ENCODE measurements around the gene PRKAG3.

PRKAG3 gene

DNA sequence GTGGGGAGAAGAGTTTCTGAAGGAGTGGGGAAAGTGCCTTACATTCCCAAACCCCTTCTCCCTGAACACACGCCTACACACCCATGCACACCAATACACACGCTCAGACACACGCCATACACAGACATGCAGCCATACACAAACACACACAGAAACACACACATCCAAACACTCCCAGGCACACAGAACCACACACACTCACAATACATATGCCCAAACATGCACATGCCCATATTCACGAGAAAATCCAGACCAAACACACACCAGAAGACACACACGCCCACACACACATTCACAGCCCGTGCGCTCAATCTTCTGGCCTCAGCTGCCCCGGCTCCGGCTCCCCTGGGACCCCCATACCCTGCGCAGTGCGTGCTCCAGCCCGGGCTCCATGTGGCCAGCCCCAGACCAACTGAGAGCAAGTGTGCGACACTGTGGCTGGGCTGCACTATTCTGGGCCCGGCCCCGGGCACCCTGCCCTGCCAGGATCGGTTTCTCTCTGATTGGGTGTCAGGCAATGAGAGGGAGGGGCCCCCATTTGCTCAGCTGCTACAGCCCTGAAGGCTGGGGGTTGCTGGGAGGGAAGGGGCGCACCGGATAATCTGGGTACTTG is at the start of gene PRKAG3:
Gene PRKAG3 (minus strand): TSS at position 426 of the 613 bp plus-strand sequence.
- no peak for DNase-seq

DNA sequence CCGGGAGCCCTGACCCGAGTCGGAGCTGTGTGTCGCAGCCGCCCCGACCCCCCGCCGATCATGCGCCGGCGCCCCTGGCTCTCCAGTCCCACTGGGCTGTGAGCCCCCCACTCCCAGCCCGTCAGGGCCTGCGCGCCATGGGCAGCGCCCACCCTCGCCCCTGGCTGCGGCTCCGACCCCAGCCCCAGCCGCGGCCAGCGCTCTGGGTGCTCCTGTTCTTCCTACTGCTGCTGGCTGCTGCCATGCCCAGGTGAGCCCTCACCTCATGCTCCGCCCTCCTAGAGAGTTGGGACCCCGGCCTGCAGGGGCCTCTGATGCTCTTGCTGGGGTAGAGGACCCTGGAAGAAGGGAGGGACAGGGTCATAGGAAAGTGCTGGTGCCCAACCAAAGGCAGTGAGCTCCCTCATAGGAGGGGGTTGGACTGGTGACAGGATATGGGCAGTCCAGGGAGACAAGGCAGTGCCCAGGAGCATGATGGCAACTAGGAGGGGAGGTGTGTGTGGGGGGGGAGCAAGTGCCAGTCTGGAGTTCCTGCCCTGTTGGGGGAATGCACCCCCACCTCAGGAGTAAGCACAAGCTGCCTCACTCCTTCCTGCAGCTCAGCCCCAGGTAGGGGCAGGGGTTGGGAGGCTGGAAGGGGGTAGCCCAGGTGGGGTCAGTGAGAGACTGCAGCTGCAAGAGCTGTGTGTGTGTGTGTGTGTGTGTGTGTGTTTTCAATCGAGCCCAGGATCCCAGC is 49.4 kb upstream of the PRKAG3 start:
- no peak for DNase-seq

DNA sequence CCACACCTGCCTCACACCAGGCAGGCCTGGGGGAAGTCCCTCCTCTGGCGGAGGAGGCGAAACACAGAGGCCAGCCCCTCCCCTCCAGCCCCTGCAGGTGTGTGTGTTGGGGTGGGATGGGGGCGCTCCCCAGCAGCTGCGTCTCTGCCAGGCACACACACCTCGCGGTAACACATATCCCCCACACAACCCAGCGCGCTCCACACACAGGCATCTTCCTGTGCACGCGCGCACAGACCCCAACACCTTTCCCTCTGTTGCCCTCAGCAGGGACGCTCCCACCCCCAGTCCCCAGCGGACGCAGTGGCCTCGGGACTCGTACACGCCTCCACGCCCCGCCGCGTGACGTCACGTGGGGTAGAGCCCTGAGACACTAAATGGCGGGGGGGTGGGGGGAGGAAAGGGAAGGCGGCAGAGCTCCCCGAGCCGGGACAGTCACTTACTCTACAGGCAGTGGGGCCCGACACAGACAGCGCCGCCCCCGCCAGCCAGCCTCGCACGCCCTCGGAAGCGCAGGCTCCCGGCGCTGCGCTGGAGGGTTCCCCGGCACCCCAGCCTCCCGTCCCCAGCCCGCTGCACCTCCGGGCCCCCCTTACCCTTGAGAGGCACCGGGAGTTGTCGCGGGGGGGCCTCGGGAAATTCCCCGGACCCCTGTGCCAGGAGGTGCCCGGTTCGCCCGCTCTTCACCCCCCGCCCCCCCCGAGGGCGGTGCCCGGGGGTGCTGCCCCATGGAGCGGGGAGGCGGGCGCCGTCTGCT is 48.7 kb upstream of the PRKAG3 start, which contains the start of gene WNT10A:
Gene WNT10A (plus strand): TSS at position 751 of the 757 bp plus-strand sequence. CDS start 144 bp downstream, outside the sequence.
- DNase-seq: no peak

DNA sequence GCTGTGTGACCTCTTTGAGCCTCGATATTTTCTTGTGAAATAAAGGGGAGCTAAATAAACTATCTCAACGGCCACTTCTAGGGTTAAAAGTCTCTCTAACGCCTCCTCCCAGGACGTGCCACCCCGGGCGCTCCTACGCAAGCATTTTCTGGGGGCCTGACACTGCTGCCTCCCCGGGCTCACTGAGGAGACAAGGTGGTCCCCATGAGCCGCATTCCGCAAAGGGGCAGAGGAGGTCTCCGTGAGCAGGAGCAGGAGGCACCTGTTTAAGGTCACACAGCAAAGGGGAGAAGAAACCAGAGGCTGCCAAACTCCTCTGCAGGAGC is 48.1 kb upstream of the PRKAG3 start:
- no peak for DNase-seq

- DNase-seq: no peak
Observed at GRCh38 chr2:218878926-218879761, 47.5 kb upstream of the PRKAG3 start.

GRCh38 chr2:218878486-218878885 is 46.9 kb upstream of the PRKAG3 start:
- no peak for DNase-seq

DNA sequence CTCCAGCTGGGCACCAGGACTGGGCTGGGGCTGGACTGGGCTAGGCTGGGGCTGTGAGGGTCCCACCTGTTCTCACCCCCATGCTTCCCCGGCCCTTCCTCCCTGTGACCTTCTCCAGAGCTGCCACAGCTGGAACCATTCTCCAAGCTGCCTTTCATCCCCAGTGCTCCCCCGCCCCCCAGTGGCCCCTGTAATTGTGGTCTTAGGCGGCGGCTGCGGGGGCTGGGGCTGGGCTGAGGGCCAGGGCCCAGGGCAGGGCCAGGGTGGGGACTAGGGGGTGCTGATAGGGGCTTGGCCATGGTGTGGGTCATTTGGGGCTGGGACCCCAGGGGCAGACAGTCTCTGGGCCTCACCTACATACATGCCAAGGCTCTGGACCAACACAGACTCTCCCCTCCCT is 46.3 kb upstream of the PRKAG3 start:
- DNase-seq: no peak

GRCh38 chr2:218877331-218877730 is 45.7 kb upstream of the PRKAG3 start:
- no peak for DNase-seq

- peak; percentile 47 for DNase-seq
Observed at GRCh38 chr2:218876562-218877219, 45.1 kb upstream of the PRKAG3 start.

- DNase-seq: no peak
Observed at GRCh38 chr2:218875692-218876246, 44.2 kb upstream of the PRKAG3 start.

- no peak for DNase-seq
Observed at GRCh38 chr2:218873359-218874194, 42.0 kb upstream of the PRKAG3 start.

DNA sequence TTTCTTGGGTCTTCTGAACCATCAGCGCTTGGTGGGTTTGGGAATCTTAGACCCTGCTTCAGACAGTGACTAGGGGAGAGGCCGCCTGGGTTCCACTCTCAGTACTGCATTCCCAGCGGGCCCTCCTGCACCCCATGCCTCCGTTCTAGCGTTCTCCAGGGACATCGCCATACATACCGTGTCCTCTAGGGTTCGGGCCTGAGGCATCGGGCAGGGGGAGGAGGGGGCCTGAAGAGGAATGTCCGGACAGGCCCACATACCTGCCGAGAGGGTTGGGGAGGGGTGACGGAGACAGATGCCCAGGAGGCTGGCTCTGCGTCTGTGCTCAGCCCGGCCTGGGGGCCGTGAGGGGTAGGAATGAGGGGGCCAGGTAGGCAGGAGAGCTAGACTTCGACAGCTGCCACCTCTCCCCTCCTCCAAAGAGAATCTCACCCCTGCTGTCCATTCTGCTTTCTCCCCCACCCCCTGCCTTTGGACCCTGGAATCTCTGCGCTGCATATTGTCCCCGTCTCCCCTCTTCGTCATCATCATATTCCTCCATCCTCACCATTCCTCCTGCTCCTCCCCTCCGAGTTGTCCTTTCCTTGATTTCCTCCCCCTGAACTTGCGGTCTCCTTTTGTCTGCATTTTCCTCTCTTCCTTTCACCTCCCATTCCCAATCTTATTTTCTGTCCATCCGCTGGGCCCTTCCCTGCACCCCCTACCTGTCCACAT is 41.2 kb upstream of the PRKAG3 start:
- DNase-seq: no peak

DNA sequence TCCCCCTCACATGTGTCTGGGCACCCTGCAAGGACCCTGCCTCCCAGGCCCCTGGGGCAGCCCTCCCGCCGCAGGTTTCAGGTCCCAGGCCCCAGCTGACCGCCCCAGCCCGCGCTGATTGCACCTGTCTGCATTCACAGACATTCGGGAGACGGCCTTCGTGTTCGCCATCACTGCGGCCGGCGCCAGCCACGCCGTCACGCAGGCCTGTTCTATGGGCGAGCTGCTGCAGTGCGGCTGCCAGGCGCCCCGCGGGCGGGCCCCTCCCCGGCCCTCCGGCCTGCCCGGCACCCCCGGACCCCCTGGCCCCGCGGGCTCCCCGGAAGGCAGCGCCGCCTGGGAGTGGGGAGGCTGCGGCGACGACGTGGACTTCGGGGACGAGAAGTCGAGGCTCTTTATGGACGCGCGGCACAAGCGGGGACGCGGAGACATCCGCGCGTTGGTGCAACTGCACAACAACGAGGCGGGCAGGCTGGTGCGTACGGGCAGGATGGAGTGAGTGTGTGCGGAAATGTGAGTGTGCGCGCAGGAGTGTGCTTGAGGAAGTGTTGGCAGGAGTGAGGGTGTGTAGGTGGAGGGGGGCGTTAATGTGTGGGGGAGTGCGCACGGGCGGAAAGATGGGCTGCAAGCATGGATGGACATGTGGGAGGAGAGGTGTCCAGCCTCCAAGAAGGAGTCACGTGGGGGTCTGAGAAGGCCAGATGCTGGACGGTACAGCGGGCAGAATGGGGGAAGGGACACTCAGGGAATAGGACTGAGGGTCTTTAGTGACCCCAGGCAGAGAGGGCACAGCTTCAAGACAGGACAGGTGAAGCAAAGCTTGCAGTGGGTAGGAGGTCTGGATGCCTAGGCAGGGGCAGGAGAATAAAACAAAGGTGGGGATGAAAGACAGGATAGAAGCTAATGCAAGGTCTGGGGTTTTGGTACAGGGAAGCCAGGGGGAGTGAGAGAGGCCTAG is 40.0 kb upstream of the PRKAG3 start:
- no peak for DNase-seq

DNA sequence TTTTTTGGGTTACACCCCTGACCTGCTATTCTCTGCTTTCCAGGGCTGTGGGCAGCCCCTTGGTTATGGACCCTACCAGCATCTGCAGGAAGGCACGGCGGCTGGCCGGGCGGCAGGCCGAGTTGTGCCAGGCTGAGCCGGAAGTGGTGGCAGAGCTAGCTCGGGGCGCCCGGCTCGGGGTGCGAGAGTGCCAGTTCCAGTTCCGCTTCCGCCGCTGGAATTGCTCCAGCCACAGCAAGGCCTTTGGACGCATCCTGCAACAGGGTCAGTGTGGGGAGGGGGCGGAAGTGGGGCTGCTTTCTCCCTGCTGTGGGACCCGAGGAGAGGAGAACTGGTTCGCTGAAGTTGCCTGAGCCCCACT is 39.4 kb upstream of the PRKAG3 start:
- DNase-seq: no peak

- no peak for DNase-seq
Observed at GRCh38 chr2:218869064-218869463, 37.5 kb upstream of the PRKAG3 start.

- no peak for DNase-seq
Observed at GRCh38 chr2:218867900-218868299, 36.3 kb upstream of the PRKAG3 start.

- no peak for DNase-seq
Observed at GRCh38 chr2:218865999-218866398, 34.4 kb upstream of the PRKAG3 start.

- no peak for DNase-seq
Observed at GRCh38 chr2:218865396-218865795, 33.8 kb upstream of the PRKAG3 start.

DNA sequence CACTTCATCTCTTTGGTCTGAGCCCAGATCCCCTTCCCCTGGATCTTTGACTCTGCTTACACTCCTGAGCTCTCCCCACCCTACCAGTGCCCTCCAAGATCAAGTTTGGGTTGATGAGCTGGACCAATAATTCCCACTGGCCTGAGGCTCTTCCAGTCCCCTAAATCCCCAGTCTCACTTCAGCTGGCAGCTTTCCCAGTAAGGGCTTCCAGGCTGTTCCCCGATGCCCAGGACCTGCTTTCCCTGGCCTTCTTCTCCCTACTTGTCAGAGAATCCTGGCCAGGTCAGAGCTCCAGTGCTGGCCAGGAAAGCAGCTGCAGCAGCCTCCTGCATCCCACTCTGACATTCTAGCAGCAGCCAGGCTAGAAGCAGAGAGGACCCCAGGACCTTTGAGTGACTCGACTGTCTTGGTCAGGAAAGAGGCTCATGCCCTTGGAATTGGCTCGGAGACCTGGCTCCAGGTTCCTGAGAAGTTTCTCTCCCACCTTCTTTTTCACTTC is 31.5 kb upstream of the PRKAG3 start:
- no peak for DNase-seq
